ENCODE data around the gene CDS1.

GRCh38 chr4:84568496-84568895 is 14.4 kb upstream of the CDS1 start:
- TF ChIP-seq CTCF (IDR thresholded peaks at IDR 0.05; ENCODE audit: extremely low read depth in 1 of 2, insufficient read depth in 1 of 2, low read depth in 1 of 2, low read length in 2 of 2) (no peak), GATA2 (IDR thresholded peaks at IDR 0.05; ENCODE audit: insufficient read depth, insufficient read length, low read depth, low read length) (no peak), FOS (IDR thresholded peaks at IDR 0.05; ENCODE audit: borderline replicate concordance, insufficient read depth, low read length) (no peak), EZH2 (IDR thresholded peaks at IDR 0.05; ENCODE audit: borderline replicate concordance, low read depth, low read length, severe bottlenecking) (no peak)
